ENCODE data around the gene TMEM258. TPM values are rescaled to one million over a fixed set of nuclear protein-coding genes. Genes with fewer than 3 reads are reported as not detected.

Gene TMEM258
- 10 to 100 TPM in 1 of 2 donors, 1 to 10 TPM in 1; 8.6 to 29.1 TPM for total RNA-seq

DNA sequence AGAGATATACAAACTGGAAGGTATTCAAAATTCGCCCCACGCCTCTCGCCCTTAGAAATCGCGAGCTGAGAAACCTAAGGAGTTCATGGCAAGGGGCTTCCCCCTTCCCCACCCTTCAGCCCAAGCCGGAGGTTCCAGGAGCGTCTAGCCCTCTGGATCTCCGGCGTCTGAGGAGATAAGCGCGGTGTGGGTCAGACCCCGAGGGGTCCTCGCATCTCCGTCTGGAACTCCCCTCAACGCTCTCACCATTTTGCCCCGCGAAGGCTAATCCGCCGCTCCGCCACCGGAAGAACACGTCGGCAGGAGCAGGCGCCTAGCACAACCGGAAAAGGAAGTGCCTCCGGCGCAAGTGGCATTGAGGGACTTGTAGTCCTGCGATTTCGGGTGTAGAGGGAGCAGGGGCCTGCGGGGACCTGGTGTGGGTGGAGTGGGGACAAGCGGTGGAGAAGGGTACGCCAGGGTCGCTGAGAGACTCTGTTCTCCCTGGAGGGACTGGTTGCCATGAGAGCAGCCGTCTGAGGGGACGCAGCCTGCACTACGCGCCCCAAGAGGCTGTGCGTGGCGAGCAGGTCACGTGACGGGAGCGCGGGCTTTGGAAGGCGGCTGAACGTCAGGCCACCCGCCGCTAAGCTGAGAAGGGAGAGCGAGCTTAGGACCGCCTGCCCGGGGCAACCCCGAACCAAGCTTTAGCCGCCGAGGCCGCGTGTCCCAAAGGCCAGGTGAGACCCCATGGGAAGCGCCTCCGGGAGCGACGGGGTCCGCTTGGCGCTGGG is at the start of gene TMEM258, which contains the start of gene FEN1:
Gene TMEM258, minus strand, starts transcription at position 290 of the 773 bp plus-strand sequence. Its CDS starts 41 bp downstream, at position 249.
Gene FEN1, plus strand, starts transcription at position 602 of the 773 bp plus-strand sequence. CDS start 2,451 bp downstream, outside the sequence.
- peaks cover 32% of the 10 kb centered on the region for H3K4me1 ChIP-seq
- peaks cover 0 to 25% of the 10 kb centered on the region in 2 donors for H3K36me3 ChIP-seq (replicated peaks in 1 of 2; ENCODE audit: insufficient read depth in 1 of 2, low read depth in 2 of 2)
- peak; percentile 88 to 91 (median 90) for DNase-seq
- TF ChIP-seq, protein P1, sequence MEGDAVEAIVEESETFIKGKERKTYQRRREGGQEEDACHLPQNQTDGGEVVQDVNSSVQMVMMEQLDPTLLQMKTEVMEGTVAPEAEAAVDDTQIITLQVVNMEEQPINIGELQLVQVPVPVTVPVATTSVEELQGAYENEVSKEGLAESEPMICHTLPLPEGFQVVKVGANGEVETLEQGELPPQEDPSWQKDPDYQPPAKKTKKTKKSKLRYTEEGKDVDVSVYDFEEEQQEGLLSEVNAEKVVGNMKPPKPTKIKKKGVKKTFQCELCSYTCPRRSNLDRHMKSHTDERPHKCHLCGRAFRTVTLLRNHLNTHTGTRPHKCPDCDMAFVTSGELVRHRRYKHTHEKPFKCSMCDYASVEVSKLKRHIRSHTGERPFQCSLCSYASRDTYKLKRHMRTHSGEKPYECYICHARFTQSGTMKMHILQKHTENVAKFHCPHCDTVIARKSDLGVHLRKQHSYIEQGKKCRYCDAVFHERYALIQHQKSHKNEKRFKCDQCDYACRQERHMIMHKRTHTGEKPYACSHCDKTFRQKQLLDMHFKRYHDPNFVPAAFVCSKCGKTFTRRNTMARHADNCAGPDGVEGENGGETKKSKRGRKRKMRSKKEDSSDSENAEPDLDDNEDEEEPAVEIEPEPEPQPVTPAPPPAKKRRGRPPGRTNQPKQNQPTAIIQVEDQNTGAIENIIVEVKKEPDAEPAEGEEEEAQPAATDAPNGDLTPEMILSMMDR (IDR thresholded peaks at IDR 0.05): peak in 4 of 7 experiments; percentile 23 to 48 (median 27)
- TF ChIP-seq POLR2A (IDR thresholded peaks at IDR 0.05): peak; percentile 61 to 87 (median 86)
- no peaks in the 10 kb centered on the region for H3K9me3 ChIP-seq
- intact Hi-C loops (cut with DNase I): no loop called here
- H3K4me3 ChIP-seq: peak within 1 kb of the TSS; percentile 53 to 86
- ATAC-seq: peak; percentile 90
- no peaks in the 10 kb centered on the region for H3K27me3 ChIP-seq
- peak within 1 kb of the TSS; percentile 88 to 97 (median 96) for H3K27ac ChIP-seq
- WGBS, 2 donors: 0 to 1% methylated on average over 30 to 61 of the region's 61 CpGs

DNA sequence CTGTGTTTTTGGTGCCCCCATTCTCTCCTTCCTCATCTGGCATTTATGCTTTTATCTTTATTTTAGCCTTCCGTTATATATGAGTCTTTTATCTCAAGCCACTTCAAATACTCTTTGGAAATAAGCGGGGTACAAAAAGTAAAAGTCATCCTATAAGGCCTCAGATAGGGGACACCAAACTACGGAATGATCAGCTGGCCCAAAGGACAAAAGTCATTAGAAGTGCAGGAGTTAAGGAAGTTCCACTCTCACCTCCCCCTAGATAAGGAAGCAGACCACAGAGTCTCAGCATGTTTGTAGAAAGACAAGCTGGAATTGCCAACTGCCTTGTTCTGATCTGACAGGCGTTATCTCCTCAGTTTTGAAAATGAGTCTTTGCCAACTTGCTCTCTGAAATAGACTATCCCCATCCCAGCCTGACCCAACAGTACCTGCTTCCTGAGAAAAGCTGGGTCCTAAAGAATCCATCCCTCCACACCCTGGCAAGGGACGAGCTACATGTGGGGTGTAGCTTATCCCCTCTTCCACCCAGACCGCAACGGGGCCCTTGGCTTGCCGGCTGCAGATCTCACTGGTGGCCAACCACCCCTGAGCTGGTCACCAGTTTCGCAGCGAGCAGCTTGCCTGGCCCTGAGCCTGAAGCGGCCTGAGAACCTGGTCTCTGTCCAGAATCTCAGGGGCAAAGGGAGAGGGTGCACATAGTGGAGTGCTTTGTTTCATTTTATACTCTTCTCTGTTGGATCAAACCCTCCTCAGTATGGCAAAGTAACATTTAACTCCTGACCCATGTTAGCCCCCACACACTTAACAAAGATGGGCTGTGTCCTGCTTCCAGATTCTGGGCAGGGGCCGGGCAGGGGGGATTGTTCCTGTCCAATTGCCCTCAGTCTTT is 49.5 kb upstream of the TMEM258 start:
- intact Hi-C loops (cut with DNase I): no loop called here
- Histone ChIP-seq H3K4me1 (no peaks in the 10 kb centered on the region), H3K9me3 (no peaks in the 10 kb centered on the region), H3K27me3 (no peaks in the 10 kb centered on the region), H3K36me3 (replicated peaks in 1 of 2; ENCODE audit: insufficient read depth in 1 of 2, low read depth in 2 of 2) (no peaks in the 10 kb centered on the region), H3K4me3 (no peak overlapping the region), H3K27ac (peak overlapping the region in 1 of 4 donors; percentile 17)
- ATAC-seq: peak; percentile 47
- 72 to 80% methylated on average over 8 to 12 of the region's 12 CpGs for WGBS, 2 donors
- peak in 1 of 4 donors; percentile 34 for DNase-seq
- no peak for TF ChIP-seq POLR2A (IDR thresholded peaks at IDR 0.05)
- TF ChIP-seq, protein P1 (IDR thresholded peaks at IDR 0.05): no peak

DNA sequence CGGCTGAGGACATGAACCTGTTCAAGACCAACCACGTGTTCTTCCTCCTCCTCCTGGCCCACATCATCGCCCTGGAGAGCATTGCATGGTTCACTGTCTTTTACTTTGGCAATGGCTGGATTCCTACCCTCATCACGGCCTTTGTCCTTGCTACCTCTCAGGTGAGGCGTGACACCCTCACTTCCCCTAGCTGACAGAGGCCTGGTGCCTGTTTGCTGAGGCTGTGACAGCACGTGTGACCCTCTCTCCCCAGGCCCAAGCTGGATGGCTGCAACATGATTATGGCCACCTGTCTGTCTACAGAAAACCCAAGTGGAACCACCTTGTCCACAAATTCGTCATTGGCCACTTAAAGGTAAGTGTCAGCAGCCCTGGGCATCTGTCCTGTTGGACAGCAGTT is 48.0 kb upstream of the TMEM258 start:
- no peak for DNase-seq
- Histone ChIP-seq H3K4me1 (no peaks in the 10 kb centered on the region), H3K27ac (no peak overlapping the region), H3K27me3 (no peaks in the 10 kb centered on the region), H3K36me3 (replicated peaks in 1 of 2; ENCODE audit: insufficient read depth in 1 of 2, low read depth in 2 of 2) (no peaks in the 10 kb centered on the region), H3K9me3 (no peaks in the 10 kb centered on the region), H3K4me3 (no peak overlapping the region)
- 90 to 93% methylated on average over 6 to 7 of the region's 7 CpGs for WGBS, 2 donors
- intact Hi-C loops (cut with DNase I): no loop called here
- ATAC-seq: no peak
- TF ChIP-seq, protein P1 (IDR thresholded peaks at IDR 0.05): no peak
- TF ChIP-seq POLR2A (IDR thresholded peaks at IDR 0.05): no peak

DNA sequence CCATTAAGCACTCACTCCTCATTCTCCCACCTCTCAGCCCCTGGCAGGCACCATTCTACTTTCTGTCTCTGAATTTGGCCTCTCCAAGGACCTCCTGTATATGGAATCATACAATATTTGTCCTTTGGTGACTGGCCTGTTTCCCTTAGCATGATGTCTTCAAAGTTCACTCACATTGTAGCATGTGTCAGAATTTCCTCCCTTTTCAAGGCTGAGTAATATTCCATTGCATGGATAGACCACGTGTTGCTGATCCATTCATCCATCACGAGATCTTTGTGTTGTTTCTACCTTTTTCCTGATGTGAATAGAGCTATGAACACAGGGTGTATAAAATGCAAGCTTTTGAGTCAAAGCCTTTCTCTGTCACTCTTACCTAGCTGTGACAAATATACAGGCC is 47.3 kb upstream of the TMEM258 start:
- H3K4me3 ChIP-seq: no peak overlapping the region
- DNase-seq (no peak), ATAC-seq (no peak)
- no peak overlapping the region for H3K27ac ChIP-seq
- no peaks in the 10 kb centered on the region for H3K27me3 ChIP-seq
- no peaks in the 10 kb centered on the region for H3K4me1 ChIP-seq
- TF ChIP-seq, protein P1 (IDR thresholded peaks at IDR 0.05): no peak
- TF ChIP-seq POLR2A (IDR thresholded peaks at IDR 0.05): no peak
- H3K36me3 ChIP-seq (replicated peaks in 1 of 2; ENCODE audit: insufficient read depth in 1 of 2, low read depth in 2 of 2): no peaks in the 10 kb centered on the region
- 94 to 96% methylated on average over 2 of the region's 2 CpGs for WGBS, 2 donors
- intact Hi-C loops (cut with DNase I): no loop called here
- no peaks in the 10 kb centered on the region for H3K9me3 ChIP-seq

Data from body of pancreas (tissue), 4 donors.